Activated CD4-positive, alpha-beta T cell treated with anti-CD3 and anti-CD28 coated beads, Interleukin-2, amount 50 U/mL, for 48 hours (primary cell): ENCODE data around the gene STRN4.
"Not testable (repeated sequence)": the region's sequence is repeated elsewhere in the genome, so short reads cannot be mapped to it uniquely, and the experiment has no call there.

ENCODE experiments used
- DNase-seq, 2 experiments: peaks; one replicate each; pipeline ENCODE4 v3.0.0-alpha.2; 2020

Gene STRN4

DNA sequence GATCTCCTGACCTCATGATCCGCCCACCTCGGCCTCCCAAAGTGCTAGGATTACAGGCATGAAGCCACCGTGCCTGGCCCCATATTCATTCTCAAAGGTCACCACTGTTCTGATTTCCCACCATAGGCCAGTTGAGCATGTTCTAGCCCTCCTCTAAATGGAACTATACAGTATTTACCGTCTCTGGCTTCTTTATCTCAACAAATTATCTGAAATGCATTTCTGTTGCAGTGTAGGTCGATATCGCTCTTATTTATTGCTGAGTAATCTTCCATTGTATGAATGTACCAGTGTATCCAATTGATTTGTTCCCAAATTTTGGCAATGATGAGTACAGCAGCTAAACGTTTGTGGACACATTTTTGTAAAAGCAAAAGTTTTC, 26.8 kb upstream of the STRN4 start:
- DNase-seq, result no peak

DNA sequence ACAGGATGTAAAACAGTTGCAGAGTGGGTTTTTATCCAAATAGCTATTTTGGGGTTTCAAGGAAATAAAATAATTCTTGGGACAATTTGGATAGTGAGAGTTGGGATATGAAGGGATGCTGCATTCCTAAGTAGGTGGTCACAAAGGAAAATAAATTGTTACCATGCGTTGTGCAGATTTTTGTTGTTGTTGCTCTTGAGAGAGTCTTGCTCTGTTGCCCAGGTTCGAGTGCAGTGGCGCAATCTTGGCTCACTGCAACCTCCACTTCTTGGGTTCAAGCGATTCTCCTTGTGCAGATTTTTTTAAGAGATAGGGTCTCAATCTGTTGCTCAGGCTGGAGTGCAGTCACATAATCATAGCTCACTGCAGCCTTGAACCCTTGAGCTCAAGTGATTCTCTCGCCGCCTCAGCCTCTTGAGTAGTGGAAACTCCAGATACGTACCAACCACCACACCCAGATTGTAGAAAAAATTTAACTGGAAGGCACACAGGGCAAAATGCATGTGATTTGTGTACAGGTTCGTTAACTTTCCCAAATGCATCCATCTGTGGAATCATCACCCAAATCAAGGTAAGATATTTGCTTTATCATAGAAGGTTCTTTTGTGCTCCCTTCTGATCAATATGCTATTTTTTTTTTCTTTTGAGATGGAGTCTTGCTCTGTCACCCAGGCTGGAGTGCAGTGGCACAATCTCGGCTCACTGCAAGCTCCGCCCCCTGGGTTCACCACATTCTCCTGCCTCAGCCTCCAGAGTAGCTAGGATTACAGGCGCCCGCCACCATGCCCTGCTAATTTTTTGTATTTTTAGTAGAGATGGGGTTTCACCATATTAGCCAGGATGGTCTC, 26.1 kb upstream of the STRN4 start:
- peak in 1 of 2 experiments; percentile 26 for DNase-seq

GRCh38 chr19:46768746-46769145, 22.5 kb upstream of the STRN4 start:
- not testable (repeated sequence) for DNase-seq

DNA sequence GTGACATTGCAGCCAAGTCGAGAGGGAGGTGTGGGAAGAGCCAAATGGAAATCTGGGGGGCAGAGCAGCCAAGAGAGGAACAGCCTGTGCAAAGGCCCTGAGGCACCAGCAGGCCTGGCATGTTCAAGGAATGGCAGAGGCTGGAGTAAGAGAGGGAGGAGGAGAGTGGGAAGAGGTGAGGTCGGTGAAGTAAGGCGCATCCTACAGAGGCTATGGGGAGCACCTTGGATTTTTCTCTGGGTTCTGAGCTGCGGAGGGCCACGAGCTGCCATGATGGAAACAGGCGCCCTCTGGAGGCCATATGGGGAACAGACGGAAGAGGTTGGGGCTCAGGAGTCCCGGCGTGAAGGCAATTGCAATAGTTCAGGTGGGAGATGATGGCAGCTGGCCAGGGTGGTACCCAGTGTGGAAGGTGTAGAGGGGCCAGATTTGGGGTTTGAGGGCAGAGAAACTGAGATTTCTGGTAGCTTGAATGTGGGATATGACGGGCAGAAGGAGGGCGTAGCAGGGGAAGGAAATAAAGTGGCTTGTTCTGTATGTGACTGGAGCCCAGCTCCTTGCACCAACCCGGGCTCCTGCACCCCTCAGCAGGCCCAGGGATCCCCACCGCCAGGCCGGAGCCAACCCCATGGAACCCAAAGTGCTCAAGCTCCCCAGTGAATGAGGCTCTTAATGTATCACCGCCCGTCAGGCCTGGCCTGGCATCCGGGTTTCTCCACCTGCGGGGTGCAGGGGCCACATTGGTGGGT, 20.5 kb upstream of the STRN4 start:
- DNase-seq, result peak; percentile 65 to 76

GRCh38 chr19:46764817-46765291, 18.6 kb upstream of the STRN4 start:
- DNase-seq, result no peak

DNA sequence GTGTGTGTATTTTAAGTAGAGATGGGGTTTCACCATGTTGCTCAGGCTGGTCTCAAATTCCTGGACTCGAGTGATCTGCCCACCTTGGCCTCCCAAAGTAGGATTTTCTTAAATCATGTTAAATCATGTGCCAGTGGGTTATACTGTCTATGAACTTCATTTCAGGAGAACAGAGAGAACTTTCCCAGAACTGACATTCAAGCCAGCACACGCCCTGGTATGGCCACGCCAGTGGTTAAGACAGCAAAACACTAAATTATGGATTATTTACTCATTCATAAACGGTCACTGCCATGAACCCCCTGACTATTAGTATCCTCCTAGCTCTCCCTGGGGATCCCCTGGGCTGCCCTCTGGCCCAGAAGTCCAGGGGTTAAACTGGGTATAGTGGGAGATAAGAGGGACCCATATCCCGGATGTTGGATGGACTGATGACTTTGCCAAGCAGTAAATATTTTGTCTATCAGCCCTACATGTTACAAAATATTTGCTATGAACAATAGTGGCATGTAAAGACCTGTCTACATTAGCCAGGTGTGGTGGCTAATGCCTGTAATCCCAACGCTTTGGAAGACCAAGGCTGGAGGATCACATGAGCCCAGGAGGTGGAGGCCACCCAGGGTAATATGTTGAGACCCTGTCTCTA, 16.1 kb upstream of the STRN4 start:
- no peak for DNase-seq

- DNase-seq, result no peak
These were observed 15.2 kb upstream of the STRN4 start for GRCh38 chr19:46761418-46761831.

- DNase-seq, result not testable (repeated sequence)
These were observed 14.6 kb upstream of the STRN4 start for GRCh38 chr19:46760897-46761296.

DNA sequence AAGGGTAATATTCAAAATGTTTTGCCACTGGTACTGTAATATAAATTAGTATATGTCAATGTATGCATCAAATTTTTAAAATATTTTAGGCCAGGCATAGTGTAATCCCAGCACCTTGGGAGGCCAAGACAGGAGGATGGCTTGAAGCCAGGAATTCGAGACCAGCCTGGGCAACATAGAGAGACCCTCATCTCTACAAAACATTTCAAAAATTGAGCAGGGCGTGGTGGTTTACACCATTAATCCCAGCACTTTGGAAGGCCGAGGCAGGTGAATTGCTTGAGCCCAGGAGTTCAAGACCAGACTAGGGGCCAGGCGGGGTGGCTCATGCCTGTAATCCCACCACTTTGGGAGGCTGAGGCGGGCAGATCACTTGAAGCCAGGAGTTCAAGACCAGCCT, 14.1 kb upstream of the STRN4 start:
- DNase-seq, result no peak

DNA sequence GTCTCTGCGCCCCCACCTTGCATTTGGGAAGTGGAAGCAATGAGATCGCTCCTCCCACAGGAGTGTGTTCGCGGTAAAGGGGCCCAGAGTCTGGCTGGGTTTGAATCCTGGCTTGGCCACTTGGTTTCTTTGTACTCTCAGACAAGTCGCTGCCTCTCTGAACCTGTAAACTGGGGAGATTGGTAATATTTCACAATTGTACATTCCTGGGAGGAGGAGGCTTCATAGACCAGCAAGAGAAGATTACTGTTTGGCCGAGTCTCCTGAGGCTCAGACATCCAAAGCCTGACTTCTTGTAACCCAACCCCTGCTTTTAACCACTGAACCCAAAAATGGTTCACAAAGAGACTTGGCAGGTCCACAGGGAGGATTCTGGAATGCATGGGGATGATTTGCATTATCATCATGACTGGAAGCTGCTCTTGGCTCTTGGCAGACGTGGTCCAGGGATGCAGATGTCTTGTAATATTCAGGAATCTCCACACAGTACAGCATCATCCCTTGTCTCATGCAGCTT, 13.6 kb upstream of the STRN4 start:
- no peak for DNase-seq

GRCh38 chr19:46759206-46759605, 13.0 kb upstream of the STRN4 start:
- DNase-seq, result no peak

- no peak for DNase-seq
These were observed 10.3 kb upstream of the STRN4 start for GRCh38 chr19:46756544-46756888.

GRCh38 chr19:46755853-46756543, 9.7 kb upstream of the STRN4 start:
- no peak for DNase-seq

DNA sequence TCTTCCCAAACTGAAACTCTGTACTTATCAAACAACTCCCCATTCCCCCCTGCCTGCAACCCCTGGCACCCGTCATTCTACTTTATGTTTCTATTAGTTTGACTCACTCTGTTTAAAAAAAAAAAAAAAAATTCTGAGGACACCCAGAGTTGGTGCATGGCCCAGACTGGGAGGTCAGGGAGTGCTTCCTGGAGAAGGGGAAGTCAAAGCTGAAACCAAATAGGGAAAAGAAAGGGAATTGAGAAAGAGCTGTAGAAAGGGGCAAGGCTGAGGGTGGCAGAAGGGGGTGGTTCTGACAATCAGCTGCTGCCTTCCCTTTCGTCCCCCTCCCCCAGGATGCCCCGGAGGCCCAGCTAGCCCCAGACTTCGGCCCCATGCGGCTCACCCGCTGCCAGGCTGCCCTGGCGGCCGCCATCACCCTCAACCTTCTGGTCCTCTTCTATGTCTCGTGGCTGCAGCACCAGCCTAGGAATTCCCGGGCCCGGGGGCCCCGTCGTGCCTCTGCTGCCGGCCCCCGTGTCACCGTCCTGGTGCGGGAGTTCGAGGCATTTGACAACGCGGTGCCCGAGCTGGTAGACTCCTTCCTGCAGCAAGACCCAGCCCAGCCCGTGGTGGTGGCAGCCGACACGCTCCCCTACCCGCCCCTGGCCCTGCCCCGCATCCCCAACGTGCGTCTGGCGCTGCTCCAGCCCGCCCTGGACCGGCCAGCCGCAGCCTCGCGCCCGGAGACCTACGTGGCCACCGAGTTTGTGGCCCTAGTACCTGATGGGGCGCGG, 9.0 kb upstream of the STRN4 start:
- no peak for DNase-seq

DNA sequence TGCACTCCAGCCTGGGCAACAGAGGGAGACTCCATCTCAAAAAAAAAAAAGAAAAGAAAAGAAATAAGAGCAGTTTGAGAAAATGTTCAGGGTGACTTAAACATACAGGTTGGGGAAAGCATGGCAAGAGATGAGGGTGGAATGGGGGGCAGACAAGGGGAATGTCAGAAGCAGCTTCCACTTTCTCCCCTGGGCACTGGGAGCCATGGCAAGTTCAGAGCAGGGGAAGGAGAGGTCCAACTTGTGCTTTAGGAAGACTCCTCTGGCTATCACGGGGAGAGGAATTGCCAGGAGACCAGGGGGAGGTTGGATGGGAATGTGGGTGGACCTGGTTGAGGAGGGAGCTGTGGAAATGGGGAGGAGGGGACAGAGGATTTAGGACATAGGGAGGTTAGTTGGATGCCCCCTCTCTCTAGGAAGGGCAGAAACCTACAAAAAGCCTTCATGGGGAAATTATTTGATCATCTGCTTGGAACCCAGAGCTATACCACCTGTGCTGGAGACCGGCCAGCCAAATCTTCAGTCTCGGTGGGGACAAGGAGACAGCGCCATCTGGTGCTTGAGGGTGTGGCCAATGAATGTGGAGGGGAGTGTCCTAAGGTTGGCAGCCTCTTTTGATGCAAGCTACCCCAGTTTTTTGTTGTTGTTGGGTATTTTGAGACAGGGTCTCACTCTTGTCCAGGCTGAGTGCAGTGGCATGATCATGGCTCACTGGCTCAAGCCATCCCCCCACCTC, 7.3 kb upstream of the STRN4 start:
- DNase-seq, result peak; percentile 72 to 80

GRCh38 chr19:46748325-46749109, 2.3 kb upstream of the STRN4 start:
- DNase-seq, result peak; percentile 84 to 87

GRCh38 chr19:46745521-46746280, 549 bp downstream of the STRN4 start, which contains the start of gene FKRP:
Gene FKRP, plus strand, starts transcription at chr19:46746057. Its CDS starts 9,394 bp downstream, at chr19:46755451.
- peak; percentile 29 to 40 for DNase-seq

DNA sequence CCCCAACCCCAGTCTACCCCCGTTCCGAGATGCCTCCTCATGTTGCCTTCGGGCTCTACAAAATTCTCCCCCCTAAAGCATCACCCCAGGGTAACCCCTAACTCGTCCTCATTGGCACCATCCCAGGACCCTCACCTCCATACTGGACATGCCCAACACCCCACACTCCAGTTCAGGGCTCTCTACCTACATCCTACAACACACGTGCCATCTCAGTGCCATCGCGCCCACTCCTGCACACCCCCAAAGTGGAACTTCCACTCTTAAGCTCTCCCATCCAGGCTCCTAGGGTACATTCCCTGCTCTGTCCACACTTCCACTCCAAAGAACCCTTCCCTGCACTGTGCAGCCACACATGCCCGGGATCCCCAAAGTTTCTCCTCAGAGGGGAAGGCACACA, 1.2 kb downstream of the STRN4 start:
- no peak for DNase-seq

GRCh38 chr19:46744005-46744691, 2.1 kb downstream of the STRN4 start:
- DNase-seq, result no peak
